ACC112 (cell line): Measurements from ENCODE around the gene HCFC1R1.
A peak's percentile ranks its signal among the peaks of the same experiment; 100 is the strongest.

ENCODE experiments used
- H2AFZ ChIP-seq: fragments of 200-600 bp; sonication (generic); one replicate; pipeline ENCODE4 v1.6.0; 2017; ENCODE audit warnings: antibody characterized with exemption, low read length; ENCODE audit not compliant: unreplicated experiment
- H3K27ac ChIP-seq: fragments of 200-600 bp; sonication (generic); 2 replicates; pipeline ENCODE4 v1.5.1; 2014; ENCODE audit warnings: low read depth, mild to moderate bottlenecking, antibody characterized with exemption, low read length, moderate library complexity
- H3K27me3 ChIP-seq: fragments of 200-600 bp; sonication (generic); 2 replicates; pipeline ENCODE4 v1.6.1; 2014; ENCODE audit warnings: mild to moderate bottlenecking, antibody characterized with exemption, low read length, moderate library complexity, mixed read lengths; ENCODE audit not compliant: insufficient read depth
- H3K36me3 ChIP-seq: fragments of 200-600 bp; sonication (generic); 2 replicates; pipeline ENCODE4 v1.6.1; 2016; ENCODE audit warnings: mild to moderate bottlenecking, antibody characterized with exemption, low read length, moderate library complexity, mixed read lengths; ENCODE audit not compliant: insufficient read depth
- H3K4me1 ChIP-seq: fragments of 200-600 bp; sonication (generic); one replicate; pipeline ENCODE4 v1.6.1; 2016; ENCODE audit warnings: low read length, mixed read lengths; ENCODE audit not compliant: insufficient read depth, unreplicated experiment, control insufficient read depth
- H3K4me3 ChIP-seq: fragments of 200-600 bp; sonication (generic); 2 replicates; pipeline ENCODE4 v1.5.1; 2014; ENCODE audit warnings: mild to moderate bottlenecking, low read depth, low read length
- H3K79me2 ChIP-seq: fragments of 200-600 bp; sonication (generic); one replicate; pipeline ENCODE4 v1.6.0; 2016; ENCODE audit warnings: low read length; ENCODE audit not compliant: control insufficient read depth, unreplicated experiment, insufficient read depth

Gene HCFC1R1

DNA sequence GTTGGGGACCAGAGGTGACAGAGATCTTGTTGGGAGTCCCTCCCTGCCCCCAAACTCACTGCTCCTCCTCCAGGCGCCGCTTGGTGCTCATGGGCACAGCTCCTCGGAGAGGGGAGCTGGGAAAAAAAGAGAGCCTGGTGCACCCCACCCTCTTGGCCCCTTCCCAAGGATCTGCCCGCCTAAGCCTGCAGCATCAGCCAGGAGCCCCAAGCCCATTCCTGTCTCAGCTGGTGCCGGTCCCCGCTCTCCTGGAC lies 400 bp downstream of the HCFC1R1 start:
- peak overlapping the region; percentile 99 for H3K27ac ChIP-seq

DNA sequence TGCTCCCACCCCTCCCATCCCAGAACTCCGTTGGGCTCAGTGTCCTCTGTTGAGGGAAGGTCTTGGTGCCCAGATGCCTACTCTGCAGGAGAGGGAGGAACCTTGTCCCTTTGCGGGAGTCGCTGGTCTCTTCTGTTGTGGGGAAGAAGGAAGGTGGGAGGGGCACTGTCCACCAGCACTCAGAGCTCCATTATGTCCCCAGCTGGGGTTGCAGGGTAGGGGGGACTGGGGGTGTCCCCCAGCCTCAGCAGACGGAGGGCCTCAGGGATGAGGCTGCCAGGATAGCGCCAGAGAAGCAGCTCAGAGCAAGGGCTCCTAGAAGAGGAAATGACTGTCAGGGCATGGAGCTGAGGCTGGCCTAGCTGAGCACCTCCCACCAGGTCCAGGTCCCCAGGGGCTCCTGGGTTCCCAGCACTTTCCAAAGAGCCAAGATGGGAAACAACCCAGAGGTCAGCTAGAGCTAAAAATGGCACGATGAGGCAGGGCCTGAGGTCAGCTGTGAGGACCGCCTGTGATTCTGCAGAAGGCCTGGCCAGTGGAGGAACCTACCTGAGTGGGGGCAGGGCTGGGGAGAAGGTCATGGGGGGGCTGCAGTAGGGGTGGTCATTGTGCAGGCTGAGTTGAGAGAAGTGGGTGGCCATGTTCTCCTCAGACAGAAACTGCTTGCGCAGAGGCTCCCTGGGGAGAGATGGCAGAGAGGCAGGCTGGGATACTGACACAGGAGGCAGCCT lies 893 bp downstream of the HCFC1R1 start:
- no peak overlapping the region for H2AFZ ChIP-seq

More for the DNA sequence above, 400 bp downstream of the HCFC1R1 start:
- Histone ChIP-seq H3K27me3 (no peaks in the 10 kb centered on the region), H3K36me3 (no peaks in the 10 kb centered on the region), H3K79me2 (no peaks in the 10 kb centered on the region), H3K4me3 (peak overlapping the region; percentile 93), H2AFZ (no peak overlapping the region), H3K4me1 (peaks cover 10% of the 10 kb centered on the region)

DNA sequence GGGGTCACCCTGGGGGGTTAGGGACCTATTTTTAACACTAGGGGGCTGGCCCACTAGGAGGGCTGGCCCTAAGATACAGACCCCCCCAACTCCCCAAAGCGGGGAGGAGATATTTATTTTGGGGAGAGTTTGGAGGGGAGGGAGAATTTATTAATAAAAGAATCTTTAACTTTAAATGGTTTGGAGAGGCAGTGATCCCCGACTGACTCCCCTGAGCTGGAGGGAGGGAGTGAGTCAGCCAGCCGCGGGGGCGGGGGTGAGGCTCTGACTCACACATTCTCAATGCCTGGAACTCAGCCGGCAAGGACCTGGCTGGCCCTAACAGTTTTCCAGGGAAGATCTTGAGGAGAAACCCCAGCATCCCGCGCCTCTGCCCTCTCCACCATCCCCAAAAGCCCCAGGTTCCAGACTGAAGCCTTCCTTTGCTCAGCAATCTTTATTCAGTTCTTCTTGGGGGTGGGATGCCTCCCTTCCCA lies 1.5 kb downstream of the HCFC1R1 start:
- no peaks in the 10 kb centered on the region for H3K79me2 ChIP-seq
- peaks cover 10% of the 10 kb centered on the region for H3K4me1 ChIP-seq
- H2AFZ ChIP-seq = no peak overlapping the region
- peak overlapping the region; percentile 99 for H3K27ac ChIP-seq
- peak overlapping the region; percentile 93 for H3K4me3 ChIP-seq
- no peaks in the 10 kb centered on the region for H3K36me3 ChIP-seq
- H3K27me3 ChIP-seq = no peaks in the 10 kb centered on the region

More for the DNA sequence above, 893 bp downstream of the HCFC1R1 start:
- Histone ChIP-seq H3K27me3 (no peaks in the 10 kb centered on the region), H3K4me1 (peaks cover 10% of the 10 kb centered on the region), H3K79me2 (no peaks in the 10 kb centered on the region), H3K36me3 (no peaks in the 10 kb centered on the region), H3K27ac (peak overlapping the region; percentile 99), H3K4me3 (peak overlapping the region; percentile 93)

DNA sequence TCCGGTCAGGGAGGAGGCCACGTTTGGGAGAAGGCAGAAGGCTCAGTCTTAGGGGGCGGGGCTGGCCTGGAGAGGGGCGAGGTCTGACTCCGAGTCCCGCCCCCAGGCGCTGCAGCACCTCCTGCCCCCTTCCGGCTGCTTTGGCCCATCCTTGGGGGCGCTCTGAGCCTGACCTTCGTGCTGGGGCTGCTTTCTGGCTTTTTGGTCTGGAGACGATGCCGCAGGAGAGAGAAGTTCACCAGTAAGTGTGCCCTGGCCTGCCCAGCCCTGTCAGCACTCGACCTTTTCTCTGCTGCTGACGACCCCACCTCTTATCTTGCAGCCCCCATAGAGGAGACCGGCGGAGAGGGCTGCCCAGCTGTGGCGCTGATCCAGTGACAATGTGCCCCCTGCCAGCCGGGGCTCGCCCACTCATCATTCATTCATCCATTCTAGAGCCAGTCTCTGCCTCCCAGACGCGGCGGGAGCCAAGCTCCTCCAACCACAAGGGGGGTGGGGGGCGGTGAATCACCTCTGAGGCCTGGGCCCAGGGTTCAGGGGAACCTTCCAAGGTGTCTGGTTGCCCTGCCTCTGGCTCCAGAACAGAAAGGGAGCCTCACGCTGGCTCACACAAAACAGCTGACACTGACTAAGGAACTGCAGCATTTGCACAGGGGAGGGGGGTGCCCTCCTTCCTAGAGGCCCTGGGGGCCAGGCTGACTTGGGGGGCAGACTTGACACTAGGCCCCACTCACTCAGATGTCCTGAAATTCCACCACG lies 2.1 kb downstream of the HCFC1R1 start:
- Histone ChIP-seq H2AFZ (no peak overlapping the region), H3K27ac (peak overlapping the region; percentile 99), H3K27me3 (no peaks in the 10 kb centered on the region), H3K4me3 (peak overlapping the region; percentile 93), H3K4me1 (peaks cover 10% of the 10 kb centered on the region), H3K79me2 (no peaks in the 10 kb centered on the region), H3K36me3 (no peaks in the 10 kb centered on the region)

DNA sequence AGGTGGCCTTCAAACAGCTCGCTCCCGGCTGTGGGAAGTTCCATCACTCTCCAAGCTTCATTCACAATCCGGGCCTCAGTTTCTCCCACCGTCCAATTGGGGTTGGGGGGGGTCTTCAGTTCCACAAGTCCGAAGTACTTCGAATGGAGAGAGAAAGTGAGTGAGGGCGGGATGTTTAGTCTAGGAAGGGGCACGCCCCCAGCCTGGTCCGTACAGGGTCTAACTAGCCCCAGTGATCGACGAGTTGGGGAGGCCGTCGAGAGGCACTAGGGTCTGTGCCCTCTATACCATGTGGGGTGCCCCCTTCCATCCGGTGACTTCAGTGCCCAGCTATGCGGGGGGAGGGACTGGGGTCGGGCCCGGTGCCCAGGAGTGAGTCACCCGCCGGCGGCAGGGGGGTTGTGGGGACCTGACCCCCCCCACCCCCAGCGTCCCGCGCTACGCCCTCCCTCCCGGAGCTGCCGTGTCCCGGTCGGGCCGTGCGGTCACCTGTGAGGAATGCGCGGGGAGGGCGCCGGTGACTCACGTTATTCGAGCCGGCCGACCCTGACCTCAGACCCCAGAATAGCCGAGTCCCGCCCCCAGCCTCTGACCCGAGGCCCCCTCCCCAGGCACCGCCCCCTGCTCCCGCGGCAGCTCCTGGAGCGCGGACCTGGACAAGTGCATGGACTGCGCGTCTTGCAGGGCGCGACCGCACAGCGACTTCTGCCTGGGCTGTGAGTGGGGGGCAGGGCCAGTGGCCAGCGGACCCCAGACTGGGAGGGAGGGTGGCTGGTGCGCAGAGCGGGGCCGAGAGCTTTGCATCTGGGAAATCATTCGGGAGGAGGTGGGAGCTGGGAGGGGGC lies 2.9 kb downstream of the HCFC1R1 start:
- peak overlapping the region; percentile 93 for H3K4me3 ChIP-seq
- peaks cover 10% of the 10 kb centered on the region for H3K4me1 ChIP-seq
- H2AFZ ChIP-seq = peak overlapping the region; percentile 18
- H3K27me3 ChIP-seq = no peaks in the 10 kb centered on the region
- H3K36me3 ChIP-seq = no peaks in the 10 kb centered on the region
- H3K79me2 ChIP-seq = no peaks in the 10 kb centered on the region
- peak overlapping the region; percentile 99 for H3K27ac ChIP-seq

DNA sequence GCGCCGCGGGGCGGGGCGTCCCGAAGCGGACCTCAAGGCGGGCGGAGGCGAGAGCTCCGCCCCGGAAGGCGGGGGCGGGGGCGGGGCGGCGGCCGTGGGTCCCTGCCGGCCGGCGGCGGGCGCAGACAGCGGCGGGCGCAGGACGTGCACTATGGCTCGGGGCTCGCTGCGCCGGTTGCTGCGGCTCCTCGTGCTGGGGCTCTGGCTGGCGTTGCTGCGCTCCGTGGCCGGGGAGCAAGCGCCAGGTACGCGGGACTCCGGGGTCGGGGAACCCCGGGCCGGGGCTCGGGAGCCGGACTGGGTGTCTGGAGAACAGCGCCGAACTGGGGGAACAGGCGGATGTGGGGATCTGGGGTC lies 3.5 kb downstream of the HCFC1R1 start, which contains the start of gene TNFRSF12A:
TSS of gene TNFRSF12A (plus strand) at position 122 of the 357 bp plus-strand sequence. CDS start at position 152, 30 bp downstream.
- Histone ChIP-seq H3K27ac (peak within 1 kb of the TSS; percentile 99), H3K79me2 (no peaks in the 10 kb centered on the region), H3K27me3 (no peaks in the 10 kb centered on the region), H2AFZ (peak within 1 kb of the TSS; percentile 73), H3K4me1 (peaks cover 10% of the 10 kb centered on the region), H3K4me3 (peak within 1 kb of the TSS; percentile 93), H3K36me3 (no peaks in the 10 kb centered on the region)

DNA sequence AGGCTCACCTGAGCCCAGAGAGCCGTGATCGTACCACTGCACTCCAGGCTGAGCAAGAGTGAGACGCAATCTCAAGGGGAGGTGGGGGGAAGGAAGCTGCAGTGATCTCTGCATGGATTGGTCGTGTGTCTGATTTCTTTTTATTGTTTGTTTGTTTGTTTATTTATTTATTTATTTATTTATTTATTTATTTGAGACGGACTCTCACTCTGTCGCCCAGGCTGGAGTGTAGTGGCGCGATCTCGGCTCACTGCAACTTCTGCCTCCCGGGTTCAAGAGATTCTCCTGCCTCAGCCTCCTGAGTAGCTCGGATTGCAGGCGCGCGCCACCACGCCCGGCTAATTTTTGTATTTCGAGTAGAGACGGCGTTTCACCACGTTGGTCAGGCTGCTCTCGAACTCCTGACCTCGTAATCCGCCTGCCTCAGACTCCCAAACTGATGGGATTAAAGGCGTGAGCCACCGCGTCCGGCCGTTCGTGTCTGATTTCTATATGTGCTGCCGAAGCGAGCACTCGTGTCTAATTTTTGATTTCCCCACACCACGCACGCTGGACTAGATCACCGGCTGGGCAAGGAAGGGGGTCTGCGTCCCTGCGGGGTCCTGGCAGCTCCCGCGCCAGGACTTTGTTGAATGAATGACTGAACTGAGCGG lies 4.0 kb downstream of the HCFC1R1 start:
- Histone ChIP-seq H3K79me2 (no peaks in the 10 kb centered on the region), H3K4me1 (peaks cover 10% of the 10 kb centered on the region), H3K27ac (peak overlapping the region; percentile 99), H2AFZ (peak overlapping the region; percentile 73), H3K4me3 (peak overlapping the region; percentile 93), H3K36me3 (no peaks in the 10 kb centered on the region), H3K27me3 (no peaks in the 10 kb centered on the region)

DNA sequence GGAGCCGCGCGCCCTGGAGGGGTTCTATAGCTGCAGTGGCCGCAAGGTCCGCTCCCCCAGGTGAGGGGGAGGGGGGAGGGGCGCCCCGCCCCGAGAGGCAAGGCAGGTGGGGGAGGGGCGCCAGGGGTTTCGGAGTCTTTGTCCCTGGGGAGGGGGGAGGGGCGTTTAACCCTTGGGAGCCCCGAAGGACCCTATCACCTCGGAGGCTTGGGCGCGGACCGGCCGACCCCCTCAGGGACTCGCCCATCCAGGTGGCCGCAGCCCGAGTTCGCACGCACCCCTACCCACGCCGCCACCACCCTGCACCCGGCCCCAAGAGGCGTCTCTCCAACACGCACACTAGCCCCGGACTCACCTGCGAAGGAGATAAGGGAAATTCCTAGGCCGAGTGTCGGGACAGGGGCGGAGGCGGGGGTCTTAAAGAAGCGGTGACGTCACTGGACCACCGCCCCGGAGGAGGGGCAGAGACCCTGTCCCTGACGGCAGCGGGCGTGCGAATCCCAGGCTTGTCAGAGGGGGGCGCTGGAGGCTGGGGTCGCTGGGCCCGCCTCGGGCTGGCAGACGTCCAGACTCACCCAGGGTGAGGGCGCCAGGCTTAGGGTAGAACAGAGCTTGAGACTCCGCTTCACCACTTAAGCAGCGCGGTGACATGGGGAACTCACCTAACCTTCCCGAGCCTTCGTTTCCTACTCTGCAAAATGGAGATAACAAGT lies 5.8 kb downstream of the HCFC1R1 start, which contains the start of gene CLDN6:
TSS of gene CLDN6 (minus strand) at position 390 of the 713 bp plus-strand sequence. CDS start 2,162 bp downstream, outside the sequence.
- no peak within 1 kb of the TSS for H3K4me3 ChIP-seq

DNA sequence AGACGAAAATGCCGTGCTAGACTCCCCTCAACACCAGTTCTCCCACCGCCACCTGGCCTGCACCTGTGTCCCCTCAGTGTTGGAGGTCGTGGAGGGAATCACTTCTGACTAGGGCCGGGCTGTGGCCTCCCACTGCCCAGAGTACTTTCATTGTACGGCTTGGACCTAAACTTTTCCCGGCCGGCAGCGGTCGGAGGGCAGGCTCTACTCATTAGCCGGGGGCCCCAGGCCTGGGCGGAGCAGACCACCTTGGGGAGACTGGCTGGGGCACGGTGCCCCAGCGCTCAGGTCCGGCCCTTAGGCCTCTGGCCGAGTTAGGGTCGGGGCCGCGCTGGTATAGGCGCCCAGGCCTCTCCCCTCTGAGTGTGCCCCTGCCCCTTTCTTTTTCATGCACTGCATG lies 6.4 kb downstream of the HCFC1R1 start:
- peaks cover 14% of the 10 kb centered on the region; the same call in 1 of the 2 replicates for H3K27me3 ChIP-seq
- no peak overlapping the region for H3K4me3 ChIP-seq
- H3K36me3 ChIP-seq = no peaks in the 10 kb centered on the region
- peaks cover 5% of the 10 kb centered on the region for H3K4me1 ChIP-seq
- no peak overlapping the region for H3K27ac ChIP-seq
- no peak overlapping the region for H2AFZ ChIP-seq
- no peaks in the 10 kb centered on the region for H3K79me2 ChIP-seq

More for the DNA sequence above, 5.8 kb downstream of the HCFC1R1 start, which contains the start of gene CLDN6:
- H3K79me2 ChIP-seq = no peaks in the 10 kb centered on the region
- H3K27ac ChIP-seq = no peak within 1 kb of the TSS
- no peak within 1 kb of the TSS for H2AFZ ChIP-seq
- H3K4me1 ChIP-seq = peaks cover 9% of the 10 kb centered on the region
- H3K27me3 ChIP-seq = peaks cover 9% of the 10 kb centered on the region; the same call in 1 of the 2 replicates
- H3K36me3 ChIP-seq = no peaks in the 10 kb centered on the region
